Measurements from ENCODE around the gene C8G.

The C8G gene

DNA sequence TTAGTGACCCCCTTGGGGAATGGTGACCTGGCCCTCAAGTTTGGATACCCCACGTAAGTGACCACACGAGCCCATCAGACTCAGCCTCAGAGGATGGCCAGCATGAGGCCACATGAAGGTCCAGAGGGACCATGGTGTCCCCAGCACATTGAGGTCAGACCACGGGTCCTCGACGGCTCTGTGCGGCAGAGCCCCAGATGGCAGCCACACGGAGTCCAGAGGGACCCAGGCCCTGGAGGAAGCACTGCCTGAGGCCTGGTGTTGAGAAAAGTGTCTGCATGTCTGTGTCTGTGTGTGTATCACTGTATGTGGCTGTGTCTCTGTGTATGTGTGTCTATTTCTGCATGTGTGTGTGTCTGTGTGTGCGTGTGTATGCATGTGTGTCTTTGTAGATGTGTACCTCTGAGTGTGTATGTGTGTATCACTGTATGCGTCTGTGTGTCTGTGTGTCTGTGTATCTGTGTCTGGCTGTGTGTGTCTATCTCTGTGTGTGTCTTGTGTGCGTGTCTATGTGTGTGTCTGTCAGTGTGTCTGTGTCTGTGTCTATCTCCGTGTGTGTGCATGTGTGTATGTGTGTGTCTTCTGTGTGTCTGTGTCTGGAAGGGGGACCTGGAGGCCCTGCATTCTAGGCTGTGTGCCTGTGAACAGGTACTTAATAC is 38.7 kb downstream of the C8G start:
- DNase-seq (ENCODE audit: low read depth): no peak
- H3K4me3 ChIP-seq (ENCODE audit: low read depth, low read length): no peak overlapping the region
- no peak for TF ChIP-seq CTCF (IDR thresholded peaks at IDR 0.05; ENCODE audit: low read depth, low read length)
- no peak for TF ChIP-seq MYC (IDR thresholded peaks at IDR 0.05; ENCODE audit: low read depth, low read length)
- TF ChIP-seq MAX (IDR thresholded peaks at IDR 0.05; ENCODE audit: low read depth, low read length): no peak
- no peak for TF ChIP-seq POLR2A (IDR thresholded peaks at IDR 0.05; ENCODE audit: extremely low read depth, insufficient read length)

DNA sequence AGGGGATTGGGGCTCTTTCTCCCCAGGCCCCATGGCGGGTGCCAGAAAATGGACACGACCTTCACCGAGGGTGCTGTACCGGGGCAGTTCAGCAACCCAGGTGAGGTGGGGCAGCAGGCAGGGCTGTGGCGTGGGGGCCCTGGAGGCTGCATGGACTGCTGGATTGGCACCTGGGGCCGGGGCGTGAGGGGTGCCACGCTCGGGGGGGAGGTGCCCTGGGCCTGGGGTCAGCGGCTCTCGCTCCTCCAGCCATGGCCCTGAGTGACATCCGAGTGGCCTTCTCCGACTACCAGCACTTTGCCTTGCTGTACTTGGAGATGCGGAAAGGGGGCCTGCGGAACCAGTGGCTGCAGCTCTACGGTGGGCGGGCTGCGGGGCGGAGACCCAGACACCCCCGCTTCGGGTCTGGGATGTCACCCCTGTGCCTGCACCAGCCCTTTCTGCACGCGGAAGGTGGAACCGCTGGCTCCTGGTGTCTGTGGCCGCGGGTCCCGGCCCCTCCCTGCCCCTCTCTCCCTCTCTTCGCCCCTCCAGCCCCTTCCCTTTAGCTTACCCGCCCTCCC is 39.5 kb downstream of the C8G start:
- no peak overlapping the region for H3K4me3 ChIP-seq (ENCODE audit: low read depth, low read length)
- no peak for DNase-seq (ENCODE audit: low read depth)
- TF ChIP-seq MAX (IDR thresholded peaks at IDR 0.05; ENCODE audit: low read depth, low read length): no peak
- no peak for TF ChIP-seq MYC (IDR thresholded peaks at IDR 0.05; ENCODE audit: low read depth, low read length)
- TF ChIP-seq CTCF (IDR thresholded peaks at IDR 0.05; ENCODE audit: low read depth, low read length): no peak
- TF ChIP-seq POLR2A (IDR thresholded peaks at IDR 0.05; ENCODE audit: extremely low read depth, insufficient read length): no peak

DNA sequence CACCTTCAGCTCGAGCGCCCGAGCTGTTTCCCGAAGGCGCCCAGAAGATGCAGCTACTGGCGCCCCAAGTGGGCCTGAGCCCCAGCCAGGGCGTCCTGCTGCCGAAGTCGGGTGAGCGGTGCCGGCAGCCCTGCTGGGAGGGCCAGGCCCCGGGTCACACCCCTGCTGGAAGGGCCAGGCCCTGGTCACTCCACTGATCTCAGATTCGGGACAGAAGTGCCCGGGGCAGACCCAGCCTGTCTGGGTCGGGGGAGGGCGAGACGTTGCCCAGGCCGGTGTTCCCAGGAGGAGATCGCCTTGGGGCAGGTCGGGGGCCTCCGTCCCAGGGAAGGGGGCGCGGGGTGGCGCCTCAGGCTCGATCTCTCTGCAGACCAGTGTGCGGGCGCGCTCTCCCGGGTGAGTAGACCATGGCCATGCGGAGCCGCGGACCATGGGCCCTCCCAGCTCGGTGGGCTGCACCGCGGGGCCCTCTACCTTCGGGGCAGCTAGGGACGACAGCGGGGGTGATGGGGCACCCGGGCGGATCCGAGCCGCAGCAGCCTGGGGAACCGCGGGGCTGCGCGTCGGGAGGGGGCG is 40.1 kb downstream of the C8G start:
- TF ChIP-seq POLR2A (IDR thresholded peaks at IDR 0.05; ENCODE audit: extremely low read depth, insufficient read length) (no peak), CTCF (IDR thresholded peaks at IDR 0.05; ENCODE audit: low read depth, low read length) (no peak), MAX (IDR thresholded peaks at IDR 0.05; ENCODE audit: low read depth, low read length) (no peak), MYC (IDR thresholded peaks at IDR 0.05; ENCODE audit: low read depth, low read length) (no peak)
- no peak for DNase-seq (ENCODE audit: low read depth)
- H3K4me3 ChIP-seq (ENCODE audit: low read depth, low read length): no peak overlapping the region

- no peak overlapping the region for H3K4me3 ChIP-seq (ENCODE audit: low read depth, low read length)
- TF ChIP-seq MYC (IDR thresholded peaks at IDR 0.05; ENCODE audit: low read depth, low read length) (no peak), MAX (IDR thresholded peaks at IDR 0.05; ENCODE audit: low read depth, low read length) (no peak), POLR2A (IDR thresholded peaks at IDR 0.05; ENCODE audit: extremely low read depth, insufficient read length) (no peak), CTCF (IDR thresholded peaks at IDR 0.05; ENCODE audit: low read depth, low read length) (no peak)
- no peak for DNase-seq (ENCODE audit: low read depth)
Observed at GRCh38 chr9:136985853-136986252, 40.8 kb downstream of the C8G start.

- no peak overlapping the region for H3K4me3 ChIP-seq (ENCODE audit: low read depth, low read length)
- no peak for TF ChIP-seq MYC (IDR thresholded peaks at IDR 0.05; ENCODE audit: low read depth, low read length)
- no peak for TF ChIP-seq MAX (IDR thresholded peaks at IDR 0.05; ENCODE audit: low read depth, low read length)
- TF ChIP-seq POLR2A (IDR thresholded peaks at IDR 0.05; ENCODE audit: extremely low read depth, insufficient read length): no peak
- no peak for TF ChIP-seq CTCF (IDR thresholded peaks at IDR 0.05; ENCODE audit: low read depth, low read length)
- no peak for DNase-seq (ENCODE audit: low read depth)
Observed at GRCh38 chr9:136988872-136989271, 43.8 kb downstream of the C8G start.
